Testis (tissue), 2 donors: ENCODE results near the gene MYLIP.

Source experiments
- CTCF ChIP-seq, 3 experiments: fragments of 450-650 bp in 2 of 3; fragments of 200-600 bp in 1 of 3; sonication (generic) in 1 of 3; IDR thresholded peaks; one replicate each; pipeline ENCODE4 v1.5.1; 2016 to 2019; ENCODE audit warnings: antibody characterized with exemption in 3 of 3, mild to moderate bottlenecking in 2 of 3, moderate library complexity in 1 of 3
- POLR2A ChIP-seq: fragments of 450-650 bp; IDR thresholded peaks from one replicate; pipeline ENCODE4 v1.6.1; 2017; ENCODE audit warnings: antibody characterized with exemption, mild to moderate bottlenecking, moderate library complexity

GRCh38 chr6:16090452-16090851 lies 38.4 kb upstream of the MYLIP start:
- no peak for TF ChIP-seq POLR2A
- TF ChIP-seq CTCF (IDR thresholded peaks at IDR 0.05), result no peak
